Central memory CD8-positive, alpha-beta T cell (primary cell): Measurements from ENCODE around the gene OR10G2.

ENCODE experiments used
- ATAC-seq: fragments of 150-1000 bp; cut with Tn5 transposase; replicated peaks from 2 replicates; pipeline ENCODE4 v1.10.0; 2022; ENCODE audit warnings: mild to moderate bottlenecking, moderate FRiP score, moderate number of reproducible peaks; ENCODE audit not compliant: poor library complexity, severe bottlenecking; ENCODE audit errors: extremely low read depth
- DNase-seq, 2 donors: peaks; one replicate each; pipeline ENCODE4 v3.0.0; 2021; ENCODE audit warnings: low spot score in 2 of 2
- H3K27ac Mint-ChIP-seq: one replicate; pipeline ENCODE4 v1.8.0; 2022; ENCODE audit warnings: low read depth, mild to moderate bottlenecking, moderate library complexity, mixed read lengths
- H3K27me3 Mint-ChIP-seq: one replicate; pipeline ENCODE4 v1.8.0; 2022; ENCODE audit warnings: mixed read lengths
- H3K36me3 Mint-ChIP-seq: one replicate; pipeline ENCODE4 v1.8.0; 2022; ENCODE audit warnings: mild to moderate bottlenecking, moderate library complexity, mixed read lengths; ENCODE audit not compliant: insufficient read depth
- H3K4me1 Mint-ChIP-seq: one replicate; pipeline ENCODE4 v1.8.0; 2022; ENCODE audit warnings: mixed read lengths
- H3K4me3 Mint-ChIP-seq: one replicate; pipeline ENCODE4 v1.8.0; 2022; ENCODE audit warnings: mild to moderate bottlenecking, moderate library complexity, mixed read lengths
- H3K9me3 Mint-ChIP-seq: one replicate; pipeline ENCODE4 v1.8.0; 2022; ENCODE audit warnings: mixed read lengths

The OR10G2 gene

GRCh38 chr14:21634840-21635239 lies at the start of gene OR10G2:
OR10G2 (minus strand) TSS chr14:21634940; CDS start chr14:21634842, 98 bp downstream.
- Mint-ChIP-seq H3K36me3 (no peaks in the 10 kb centered on the region), H3K4me3 (no peak within 1 kb of the TSS), H3K27me3 (peaks cover 19% of the 10 kb centered on the region), H3K27ac (no peak within 1 kb of the TSS), H3K9me3 (no peaks in the 10 kb centered on the region), H3K4me1 (no peaks in the 10 kb centered on the region)
- no peak for ATAC-seq
- no peak for DNase-seq

- Mint-ChIP-seq H3K27me3 (peaks cover 57% of the 10 kb centered on the region), H3K27ac (no peak overlapping the region), H3K36me3 (no peaks in the 10 kb centered on the region), H3K4me1 (no peaks in the 10 kb centered on the region), H3K9me3 (no peaks in the 10 kb centered on the region), H3K4me3 (no peak overlapping the region)
- DNase-seq (no peak), ATAC-seq (no peak)
Observed at GRCh38 chr14:21680072-21680471, 45.3 kb upstream of the OR10G2 start.

- ATAC-seq, result no peak
- Mint-ChIP-seq H3K27me3 (peaks cover 59% of the 10 kb centered on the region), H3K36me3 (no peaks in the 10 kb centered on the region), H3K4me1 (no peaks in the 10 kb centered on the region), H3K9me3 (no peaks in the 10 kb centered on the region), H3K4me3 (no peak overlapping the region), H3K27ac (no peak overlapping the region)
- no peak for DNase-seq
Observed at GRCh38 chr14:21675566-21675965, 40.8 kb upstream of the OR10G2 start.

- DNase-seq, result no peak
- H3K27me3 Mint-ChIP-seq, result peaks cover 75% of the 10 kb centered on the region
- no peak within 1 kb of the TSS for H3K4me3 Mint-ChIP-seq
- no peaks in the 10 kb centered on the region for H3K36me3 Mint-ChIP-seq
- H3K4me1 Mint-ChIP-seq, result no peaks in the 10 kb centered on the region
- no peak within 1 kb of the TSS for H3K27ac Mint-ChIP-seq
- ATAC-seq, result no peak
- no peaks in the 10 kb centered on the region for H3K9me3 Mint-ChIP-seq
Observed at GRCh38 chr14:21673718-21674117, 39.0 kb upstream of the OR10G2 start, which contains the start of gene OR4E1. OR4E1 (minus strand) TSS chr14:21673818; CDS start chr14:21670935, 2,883 bp downstream.

- Mint-ChIP-seq H3K4me3 (no peak overlapping the region), H3K36me3 (no peaks in the 10 kb centered on the region)
Observed at GRCh38 chr14:21672116-21672515, 37.4 kb upstream of the OR10G2 start.

GRCh38 chr14:21671371-21671770 lies 36.6 kb upstream of the OR10G2 start:
- H3K9me3 Mint-ChIP-seq, result no peaks in the 10 kb centered on the region
- H3K36me3 Mint-ChIP-seq, result no peaks in the 10 kb centered on the region
- peaks cover 55% of the 10 kb centered on the region for H3K27me3 Mint-ChIP-seq
- ATAC-seq, result no peak
- DNase-seq, result no peak
- H3K4me3 Mint-ChIP-seq, result no peak overlapping the region
- H3K27ac Mint-ChIP-seq, result no peak overlapping the region
- H3K4me1 Mint-ChIP-seq, result no peaks in the 10 kb centered on the region

More at GRCh38 chr14:21672116-21672515, 37.4 kb upstream of the OR10G2 start:
- no peaks in the 10 kb centered on the region for H3K9me3 Mint-ChIP-seq
- no peak for DNase-seq
- peaks cover 62% of the 10 kb centered on the region for H3K27me3 Mint-ChIP-seq
- no peak for ATAC-seq
- H3K27ac Mint-ChIP-seq, result no peak overlapping the region
- H3K4me1 Mint-ChIP-seq, result no peaks in the 10 kb centered on the region

- no peak for DNase-seq
- Mint-ChIP-seq H3K4me3 (no peak overlapping the region), H3K36me3 (no peaks in the 10 kb centered on the region), H3K27me3 (peaks cover 54% of the 10 kb centered on the region), H3K4me1 (no peaks in the 10 kb centered on the region), H3K9me3 (no peaks in the 10 kb centered on the region), H3K27ac (no peak overlapping the region)
- no peak for ATAC-seq
Observed at GRCh38 chr14:21669284-21669683, 34.5 kb upstream of the OR10G2 start.

GRCh38 chr14:21668377-21668776 lies 33.6 kb upstream of the OR10G2 start:
- no peak for ATAC-seq
- no peak for DNase-seq
- Mint-ChIP-seq H3K27me3 (peaks cover 60% of the 10 kb centered on the region), H3K27ac (no peak overlapping the region), H3K36me3 (no peaks in the 10 kb centered on the region), H3K4me3 (no peak overlapping the region), H3K4me1 (no peaks in the 10 kb centered on the region), H3K9me3 (no peaks in the 10 kb centered on the region)

- Mint-ChIP-seq H3K36me3 (no peaks in the 10 kb centered on the region), H3K4me1 (no peaks in the 10 kb centered on the region), H3K27me3 (peaks cover 31% of the 10 kb centered on the region), H3K9me3 (no peaks in the 10 kb centered on the region), H3K27ac (no peak overlapping the region), H3K4me3 (no peak overlapping the region)
- ATAC-seq (no peak), DNase-seq (no peak)
Observed at GRCh38 chr14:21656980-21657379, 22.2 kb upstream of the OR10G2 start.

- H3K4me3 Mint-ChIP-seq, result no peak overlapping the region
- ATAC-seq (no peak), DNase-seq (no peak)
- no peaks in the 10 kb centered on the region for H3K9me3 Mint-ChIP-seq
- H3K4me1 Mint-ChIP-seq, result no peaks in the 10 kb centered on the region
- no peaks in the 10 kb centered on the region for H3K36me3 Mint-ChIP-seq
- no peak overlapping the region for H3K27ac Mint-ChIP-seq
- H3K27me3 Mint-ChIP-seq, result peaks cover 44% of the 10 kb centered on the region
Observed at GRCh38 chr14:21654215-21654614, 19.5 kb upstream of the OR10G2 start.

GRCh38 chr14:21653331-21653885 lies 18.7 kb upstream of the OR10G2 start, which contains the start of gene OR4E2:
OR4E2 (plus strand) TSS chr14:21653835; CDS start chr14:21665083, 11,248 bp downstream.
- Mint-ChIP-seq H3K9me3 (no peaks in the 10 kb centered on the region), H3K4me3 (no peak within 1 kb of the TSS), H3K27me3 (peaks cover 42% of the 10 kb centered on the region), H3K36me3 (no peaks in the 10 kb centered on the region), H3K27ac (no peak within 1 kb of the TSS), H3K4me1 (no peaks in the 10 kb centered on the region)
- no peak for ATAC-seq
- DNase-seq, result no peak

GRCh38 chr14:21652209-21652808 lies 17.6 kb upstream of the OR10G2 start:
- H3K4me1 Mint-ChIP-seq, result no peaks in the 10 kb centered on the region
- ATAC-seq, result no peak
- H3K27ac Mint-ChIP-seq, result no peak overlapping the region
- no peaks in the 10 kb centered on the region for H3K9me3 Mint-ChIP-seq
- H3K4me3 Mint-ChIP-seq, result no peak overlapping the region
- no peak for DNase-seq
- H3K27me3 Mint-ChIP-seq, result peaks cover 37% of the 10 kb centered on the region
- no peaks in the 10 kb centered on the region for H3K36me3 Mint-ChIP-seq

GRCh38 chr14:21647380-21647779 lies 12.6 kb upstream of the OR10G2 start:
- Mint-ChIP-seq H3K4me3 (no peak overlapping the region), H3K27ac (no peak overlapping the region), H3K4me1 (no peaks in the 10 kb centered on the region), H3K9me3 (no peaks in the 10 kb centered on the region), H3K36me3 (no peaks in the 10 kb centered on the region), H3K27me3 (peaks cover 34% of the 10 kb centered on the region)
- ATAC-seq, result no peak
- no peak for DNase-seq
